Fibroblast of mammary gland (primary cell): ENCODE data around the gene HBS1L.

Source experiments
- DNase-seq: peaks from one replicate; pipeline ENCODE4 v3.0.0-alpha.2; 2010; ENCODE audit warnings: low read depth
- H3K4me3 ChIP-seq: 2 replicates; pipeline ENCODE4 v1.5.1; 2011; ENCODE audit warnings: low read depth, mild to moderate bottlenecking, low read length, moderate library complexity; ENCODE audit not compliant: control insufficient read depth
- CTCF ChIP-seq: conservative IDR thresholded peaks from 2 replicates; pipeline ENCODE4 v1.5.1; 2011; ENCODE audit warnings: low read depth, low read length, inconsistent platforms; ENCODE audit not compliant: control insufficient read depth, insufficient read depth

Gene HBS1L

GRCh38 chr6:134925800-134926199 is 128.8 kb downstream of the HBS1L start:
- no peak for TF ChIP-seq CTCF
- DNase-seq: peak; percentile 86
- no peak overlapping the region for H3K4me3 ChIP-seq

DNA sequence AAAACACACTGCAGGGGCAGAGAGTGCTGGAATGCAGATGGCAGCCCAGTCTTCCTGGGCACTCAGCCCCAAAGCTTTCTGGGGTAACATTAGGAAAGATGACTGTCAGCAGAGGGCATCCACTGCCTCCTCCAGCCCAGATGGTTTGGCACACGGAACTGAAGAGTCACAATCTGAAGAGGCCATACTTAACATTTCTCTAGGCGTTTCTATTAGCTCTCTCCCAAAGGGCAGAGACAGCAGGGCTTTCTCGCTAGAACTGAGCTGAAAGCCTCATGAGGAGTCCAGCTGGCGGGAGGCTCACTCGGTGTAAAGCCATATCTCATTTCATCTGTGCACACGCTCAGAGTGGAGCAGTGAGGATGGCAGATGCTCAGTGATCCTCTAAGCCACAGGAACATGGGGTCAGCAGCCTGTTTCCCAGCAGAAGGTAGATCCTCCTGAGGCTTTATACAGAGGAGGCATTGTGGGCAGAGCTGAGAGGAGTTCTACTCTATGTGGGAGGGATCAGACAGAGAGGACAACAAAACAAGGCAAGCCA is 132.8 kb downstream of the HBS1L start:
- no peak for DNase-seq
- no peak for TF ChIP-seq CTCF

GRCh38 chr6:134921276-134921675 is 133.3 kb downstream of the HBS1L start:
- no peak for TF ChIP-seq CTCF
- no peak overlapping the region for H3K4me3 ChIP-seq
- no peak for DNase-seq

More for the DNA sequence above, 132.8 kb downstream of the HBS1L start:
- no peak overlapping the region for H3K4me3 ChIP-seq

- TF ChIP-seq CTCF: no peak
- no peak for DNase-seq
- no peak overlapping the region for H3K4me3 ChIP-seq
Measured at GRCh38 chr6:134920422-134920821, 134.2 kb downstream of the HBS1L start.

DNA sequence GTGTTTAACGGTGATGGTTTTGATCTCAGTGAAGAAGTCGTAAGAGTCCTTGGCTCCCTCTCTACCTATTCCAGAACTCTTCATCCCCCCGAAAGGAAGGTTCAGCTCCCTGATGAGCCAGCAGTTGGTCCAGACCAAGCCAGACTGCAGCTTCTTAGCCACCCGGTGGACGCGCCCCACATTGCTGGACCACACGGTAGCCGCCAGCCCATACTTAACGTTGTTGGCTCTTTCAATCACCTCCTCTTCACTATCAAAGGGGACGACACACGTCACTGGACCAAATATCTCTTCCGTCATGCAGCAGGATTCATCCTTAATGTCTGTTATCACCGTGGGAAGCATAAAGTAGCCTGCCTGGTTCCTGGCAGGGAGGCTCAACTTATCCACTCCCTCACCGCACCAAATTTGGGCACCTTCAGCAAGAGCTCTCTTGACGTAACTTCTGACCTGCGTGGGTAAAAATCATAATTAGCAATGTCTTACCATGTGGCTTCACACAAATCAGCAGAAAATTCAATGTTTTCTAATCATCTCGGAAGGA is 136.1 kb downstream of the HBS1L start:
- no peak for DNase-seq
- no peak for TF ChIP-seq CTCF
- H3K4me3 ChIP-seq: no peak overlapping the region

DNA sequence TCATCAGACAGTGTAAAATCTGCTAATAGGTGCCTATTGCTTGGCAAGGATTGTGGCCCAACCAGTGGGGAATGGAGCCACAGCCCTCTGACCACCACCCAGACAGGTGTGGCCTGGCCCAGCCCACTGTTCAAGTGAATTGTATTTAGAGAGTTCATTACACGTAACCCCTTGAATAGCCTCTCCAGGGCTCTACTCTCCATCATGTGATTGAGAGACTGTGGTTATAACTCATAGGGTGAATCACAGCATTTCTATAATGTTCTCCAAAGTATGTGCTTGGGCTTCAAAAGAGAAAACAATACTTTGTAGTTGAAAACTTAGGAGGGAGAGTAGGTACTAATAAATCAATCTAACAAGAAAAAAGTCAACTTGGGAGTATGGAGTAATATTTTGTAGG is 143.1 kb downstream of the HBS1L start:
- TF ChIP-seq CTCF: no peak
- peak; percentile 94 for DNase-seq
- H3K4me3 ChIP-seq: no peak overlapping the region

- no peak for DNase-seq
- H3K4me3 ChIP-seq: no peak overlapping the region
- no peak for TF ChIP-seq CTCF
Measured at GRCh38 chr6:134910593-134910935, 144.1 kb downstream of the HBS1L start.
